Measurements from ENCODE around the gene PRIMA1.

PRIMA1 gene

GRCh38 chr14:93712079-93712837 is 76.0 kb downstream of the PRIMA1 start:
- no peak for DNase-seq (ENCODE audit: low spot score)

DNA sequence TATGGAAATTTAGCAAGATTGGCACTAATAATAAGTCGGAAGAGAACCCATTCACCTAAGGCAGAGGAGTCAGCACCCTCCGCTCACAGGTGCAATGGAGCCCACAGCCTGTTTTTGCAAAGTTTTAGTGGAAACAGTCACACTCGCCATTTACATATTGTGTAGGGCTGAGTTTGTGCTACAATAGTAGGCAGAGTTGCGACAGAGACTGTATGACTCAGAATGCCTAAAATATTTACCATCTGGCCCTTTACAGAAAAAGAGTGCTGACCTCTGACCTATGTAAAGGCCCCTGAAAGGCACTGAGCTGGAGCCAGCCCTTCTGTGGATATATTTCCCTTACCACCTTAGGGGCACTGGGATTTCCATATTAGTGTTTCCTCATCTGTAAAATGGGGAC is 79.0 kb downstream of the PRIMA1 start:
- no peak for DNase-seq (ENCODE audit: low spot score)

DNA sequence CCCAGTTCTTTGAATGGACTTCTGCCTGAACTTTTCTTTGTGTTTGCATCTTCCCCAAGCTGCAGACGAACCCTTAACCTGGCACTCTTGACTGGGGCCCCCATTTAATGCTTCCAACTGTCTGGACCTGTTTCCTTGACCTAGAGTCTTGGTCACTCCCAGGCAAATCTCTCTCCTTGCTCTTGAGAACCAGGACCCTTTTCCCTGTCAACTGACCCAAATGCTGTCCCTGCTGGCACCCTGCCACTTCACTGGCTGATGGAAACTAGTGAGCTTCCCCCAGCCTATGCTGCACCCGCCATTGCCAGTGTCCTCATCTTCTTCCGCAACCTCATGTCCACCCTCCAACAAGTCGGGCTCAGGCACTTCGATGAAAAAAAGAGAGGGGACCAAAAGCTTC is 79.5 kb downstream of the PRIMA1 start:
- no peak for DNase-seq (ENCODE audit: low spot score)

DNA sequence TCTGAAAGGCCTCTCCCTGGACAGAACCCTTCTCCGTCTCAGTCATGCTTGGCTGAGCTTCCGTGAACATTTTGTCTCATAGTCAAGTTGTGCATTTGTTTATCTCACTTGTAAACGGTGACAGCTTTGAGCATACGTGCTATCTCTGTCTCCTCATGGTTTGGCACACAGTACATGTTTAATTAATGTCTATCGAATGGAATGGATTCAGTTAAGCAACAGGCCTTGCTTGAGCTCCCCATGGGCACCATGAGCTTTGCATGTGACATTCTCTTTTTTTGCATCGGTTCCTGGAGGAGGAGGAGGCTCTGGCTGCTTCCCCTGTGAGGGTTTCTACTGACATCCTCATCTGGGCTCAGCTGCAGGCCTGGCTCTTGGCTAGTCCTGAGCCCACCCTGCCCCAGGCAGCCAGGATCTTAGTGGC is 80.0 kb downstream of the PRIMA1 start:
- no peak for DNase-seq (ENCODE audit: low spot score)

DNA sequence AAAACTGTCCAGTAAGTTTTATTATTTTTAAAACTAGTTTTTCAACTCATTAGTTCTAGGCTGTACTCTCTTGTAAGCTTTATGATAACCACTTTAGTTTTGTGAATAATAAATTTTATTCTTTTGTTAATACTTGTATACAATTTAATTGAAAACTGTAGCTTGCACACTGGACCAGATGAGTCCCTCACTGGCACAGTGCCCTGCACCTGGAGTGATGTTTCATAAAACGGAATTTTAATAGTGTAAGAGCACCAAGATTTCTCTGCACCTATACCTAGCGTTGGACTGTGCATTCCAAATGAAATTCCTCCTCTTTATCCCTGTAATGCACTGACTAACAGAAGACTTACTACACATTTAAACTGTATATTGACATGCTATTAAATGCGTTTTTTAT is 80.8 kb downstream of the PRIMA1 start:
- no peak for DNase-seq (ENCODE audit: low spot score)

DNA sequence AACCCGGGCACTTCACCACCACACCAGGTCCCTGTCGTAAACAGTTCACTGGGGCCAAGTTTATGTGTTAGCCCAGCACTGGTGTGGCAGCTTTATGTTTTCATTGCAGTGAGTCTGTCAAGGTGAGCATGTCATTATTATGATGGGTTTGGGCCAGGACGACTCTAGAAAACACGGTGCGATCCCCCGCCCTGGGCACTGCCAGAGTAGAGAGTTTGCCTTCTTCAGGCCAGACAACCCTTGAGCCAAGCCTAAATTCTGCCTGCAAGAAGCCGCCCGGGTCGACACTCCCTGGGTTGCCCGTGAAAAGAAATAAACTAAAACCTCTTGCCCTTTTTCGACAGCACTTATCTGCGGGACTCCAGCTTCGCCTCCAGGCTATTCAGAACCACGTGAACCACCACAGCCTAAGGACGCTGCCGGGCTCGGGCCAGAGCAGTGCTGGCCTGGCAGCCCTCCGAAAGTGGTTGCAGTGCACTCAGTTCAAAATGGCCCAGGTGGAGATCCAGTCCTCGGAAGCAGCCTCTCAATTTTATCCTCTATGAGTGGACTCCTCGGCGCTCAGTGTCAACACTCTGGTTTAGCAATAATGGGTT is 81.8 kb downstream of the PRIMA1 start:
- no peak for DNase-seq (ENCODE audit: low spot score)

GRCh38 chr14:93705513-93706156 is 82.7 kb downstream of the PRIMA1 start:
- DNase-seq (ENCODE audit: low spot score), result no peak

- DNase-seq (ENCODE audit: low spot score), result no peak
Observed at GRCh38 chr14:93703941-93704340, 84.3 kb downstream of the PRIMA1 start.

DNA sequence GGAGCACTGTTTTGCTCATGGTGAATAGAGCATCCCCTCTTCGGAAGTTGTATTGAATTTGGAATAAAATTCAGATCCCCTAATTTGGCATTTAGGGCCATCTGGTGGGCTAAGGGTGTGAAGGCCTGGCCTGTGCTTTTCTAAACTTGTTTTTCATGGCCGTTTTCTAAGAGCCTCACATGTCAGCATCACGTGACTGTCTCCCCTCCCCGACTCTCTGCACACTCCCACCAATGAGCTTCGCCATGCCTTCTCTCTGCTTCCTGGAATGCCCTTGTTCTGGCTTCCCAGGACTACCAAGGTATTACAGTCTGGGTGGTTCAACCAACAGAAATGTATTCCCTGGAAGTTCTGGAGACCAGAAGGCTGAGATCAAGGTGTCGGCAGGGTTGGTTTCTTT is 85.3 kb downstream of the PRIMA1 start:
- no peak for DNase-seq (ENCODE audit: low spot score)

DNA sequence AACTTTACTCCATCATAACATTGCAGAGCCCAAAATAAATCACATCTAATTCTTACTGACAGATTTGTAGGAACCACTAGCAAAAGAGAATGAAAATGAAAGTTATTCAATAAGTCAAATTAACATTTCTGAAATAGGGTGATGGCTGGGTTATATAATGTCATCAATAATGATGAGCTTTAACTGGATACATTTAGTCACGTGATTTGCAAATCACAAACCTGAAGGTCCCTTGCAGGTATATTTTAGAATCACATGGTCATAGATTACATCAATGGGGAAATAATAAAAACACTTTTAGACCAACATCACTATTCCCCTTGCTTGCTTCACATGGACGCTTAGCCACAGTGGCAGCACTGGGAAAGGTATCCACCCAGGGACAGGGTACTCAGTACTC is 86.7 kb downstream of the PRIMA1 start:
- DNase-seq (ENCODE audit: low spot score), result no peak

DNA sequence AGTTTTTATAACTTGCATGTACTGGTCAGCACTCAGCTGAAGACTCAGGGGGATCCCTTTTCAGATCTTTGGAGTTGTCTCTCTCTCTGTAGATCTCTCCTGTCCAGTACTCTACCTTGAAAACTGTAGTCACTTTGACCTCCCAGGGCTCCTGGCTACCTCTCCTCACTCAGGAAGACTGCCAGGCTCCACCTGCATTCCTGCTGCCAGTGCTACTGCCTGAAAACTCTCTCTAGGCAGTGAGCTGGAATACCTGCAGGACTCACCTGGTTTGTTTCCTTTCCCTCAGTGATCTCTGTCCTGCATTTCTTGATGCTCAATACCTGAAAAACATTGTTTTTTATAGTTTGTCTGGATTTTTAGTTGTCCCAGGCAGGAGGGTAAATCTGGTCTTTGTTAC is 87.4 kb downstream of the PRIMA1 start:
- DNase-seq (ENCODE audit: low spot score), result no peak

- no peak for DNase-seq (ENCODE audit: low spot score)
Observed at GRCh38 chr14:93693914-93694313, 94.4 kb downstream of the PRIMA1 start.

DNA sequence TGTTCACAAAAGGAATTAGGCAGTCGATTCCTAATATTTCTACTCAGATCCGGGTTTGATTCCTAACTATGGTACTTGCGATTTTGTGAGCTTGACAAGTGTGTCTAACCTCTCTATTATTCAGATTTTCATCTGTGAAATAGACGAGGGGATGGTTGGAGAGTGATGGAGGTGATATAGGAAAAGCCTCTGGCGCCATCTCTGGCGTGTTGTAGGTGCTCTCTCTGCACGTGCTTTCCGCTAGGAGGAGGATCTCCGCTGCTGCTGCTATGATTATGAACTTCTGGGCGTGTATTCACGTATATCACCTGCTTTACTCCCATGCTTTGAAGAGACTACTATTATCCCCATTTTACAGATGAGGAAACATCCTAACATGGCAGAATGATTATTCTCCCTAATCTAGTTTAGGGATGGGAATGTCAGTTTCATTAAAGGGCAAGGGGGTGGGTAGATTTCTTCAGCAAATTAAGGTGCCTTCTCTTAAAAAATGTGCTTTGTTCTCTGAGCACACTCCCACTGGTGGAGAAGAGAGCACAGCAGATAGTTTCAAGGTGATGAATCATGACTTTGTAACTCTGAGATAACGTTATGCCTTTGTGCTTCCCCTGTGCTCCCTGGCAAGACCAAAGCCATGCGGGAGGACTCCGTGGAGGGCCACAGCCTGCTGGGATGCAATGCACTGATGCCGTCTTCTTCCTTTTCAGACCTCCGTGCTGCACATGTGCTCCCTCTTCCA is 97.1 kb downstream of the PRIMA1 start:
- no peak for DNase-seq (ENCODE audit: low spot score)

- no peak for DNase-seq (ENCODE audit: low spot score)
Observed at GRCh38 chr14:93690146-93690545, 98.1 kb downstream of the PRIMA1 start.

GRCh38 chr14:93688820-93689219 is 99.5 kb downstream of the PRIMA1 start:
- no peak for DNase-seq (ENCODE audit: low spot score)

DNA sequence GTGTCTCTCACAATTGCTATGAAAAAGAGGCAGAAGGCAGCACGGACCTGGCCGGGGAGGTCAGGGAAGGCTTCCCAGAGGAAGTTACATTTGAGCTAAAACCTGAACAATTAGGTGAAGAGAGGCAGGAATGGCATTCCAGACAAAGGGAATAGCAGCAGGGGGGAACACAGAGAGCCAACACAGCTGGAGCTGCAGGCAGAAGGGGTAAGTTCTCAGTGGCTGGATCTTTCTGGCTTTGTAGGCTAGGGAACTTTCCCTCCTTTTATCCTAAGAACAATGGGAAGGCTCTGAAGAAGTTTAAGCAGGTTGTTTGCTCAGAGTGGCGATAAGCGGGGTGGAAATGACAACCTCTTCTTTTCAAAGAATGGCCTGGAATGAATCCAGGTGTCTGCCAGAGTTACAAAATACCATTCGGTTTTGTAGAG is 100.0 kb downstream of the PRIMA1 start:
- no peak for DNase-seq (ENCODE audit: low spot score)

GRCh38 chr14:93686268-93686667 is 102.0 kb downstream of the PRIMA1 start:
- DNase-seq (ENCODE audit: low spot score), result no peak

DNA sequence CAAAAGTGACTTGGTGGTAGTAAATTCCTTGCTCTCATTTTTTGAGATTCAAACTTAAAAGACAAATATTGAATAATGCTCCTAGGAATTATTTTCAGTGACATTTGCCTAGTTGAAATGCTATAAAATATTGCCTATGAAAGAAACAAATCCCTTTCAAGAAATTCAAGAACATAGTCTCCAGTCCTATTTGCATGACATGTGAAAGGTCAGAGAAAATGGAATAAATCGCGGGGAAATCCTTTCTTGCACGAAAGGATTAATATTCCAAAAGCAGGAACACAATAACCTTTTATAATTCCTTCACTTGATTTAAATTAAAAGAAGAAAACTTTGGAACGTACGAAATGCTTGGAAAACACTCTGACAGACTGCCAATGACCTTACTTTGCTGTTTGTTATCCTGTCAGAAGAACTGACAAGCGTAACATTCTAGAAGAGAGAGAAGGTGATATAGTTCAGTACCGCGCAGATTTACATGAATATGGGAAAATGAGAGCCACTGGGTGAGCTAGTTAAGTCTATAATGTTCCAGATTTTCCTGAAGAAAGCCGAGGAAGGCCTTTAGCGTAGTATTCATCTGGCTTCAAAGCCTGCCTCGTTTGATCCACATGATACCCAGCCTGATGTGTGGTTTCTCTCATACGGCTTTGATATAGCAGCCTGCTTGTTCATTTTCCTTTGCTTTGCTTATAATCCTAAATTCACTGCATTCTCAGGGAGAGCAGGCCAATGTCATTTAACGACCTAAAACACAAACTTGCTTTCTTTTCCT is 103.0 kb downstream of the PRIMA1 start:
- DNase-seq (ENCODE audit: low spot score), result no peak

- no peak for DNase-seq (ENCODE audit: low spot score)
Observed at GRCh38 chr14:93683226-93683625, 105.1 kb downstream of the PRIMA1 start.

- no peak for DNase-seq (ENCODE audit: low spot score)
Observed at GRCh38 chr14:93682459-93682858, 105.8 kb downstream of the PRIMA1 start.

DNA sequence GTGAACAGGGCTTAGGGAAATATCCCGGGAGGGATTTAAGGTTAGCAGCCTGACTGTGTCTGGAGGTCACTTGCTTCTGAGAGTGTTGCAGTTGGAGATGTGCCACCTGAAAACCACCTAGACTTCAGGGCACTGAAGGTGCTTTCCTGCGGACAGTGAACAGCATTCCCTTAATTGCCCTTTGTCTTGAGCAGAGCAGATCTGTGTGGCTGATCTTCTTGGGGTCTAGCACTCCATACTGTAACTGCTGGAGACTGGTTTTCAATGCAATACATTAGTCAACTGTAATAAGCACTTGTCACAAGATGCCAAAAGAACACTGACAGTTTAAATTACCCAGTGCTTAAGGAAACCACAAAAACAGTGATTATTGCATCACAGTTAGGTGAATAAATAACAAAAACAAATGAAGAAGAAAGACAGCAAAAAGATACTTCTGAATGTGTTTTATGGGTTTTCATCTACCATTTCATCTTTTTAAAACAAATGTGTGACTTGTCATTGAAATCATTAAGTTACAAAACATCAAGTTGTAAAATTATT is 111.8 kb downstream of the PRIMA1 start:
- no peak for DNase-seq (ENCODE audit: low spot score)

- DNase-seq (ENCODE audit: low spot score), result no peak
Observed at GRCh38 chr14:93675651-93676050, 112.6 kb downstream of the PRIMA1 start.

All from CD4-positive, alpha-beta T cell treated with Interleukin-2 at 100 ng/mL for 4 hours (primary cell).